Liver (tissue), 3 donors: ENCODE results near the gene SPATS2.
"Not testable (repeated sequence)": the region's sequence is repeated elsewhere in the genome, so short reads cannot be mapped to it uniquely, and the experiment has no call there.

ENCODE experiments used
- CTCF ChIP-seq: fragments of 150-350 bp; IDR thresholded peaks from 2 replicates; pipeline ENCODE4 v1.5.1; 2017; ENCODE audit warnings: improper control_type of control experiment, low read depth, low read length; ENCODE audit not compliant: missing input control
- FOXA1 ChIP-seq: IDR thresholded peaks from 2 replicates; pipeline ENCODE4 v1.6.1; 2016; ENCODE audit warnings: antibody characterized with exemption
- MAX ChIP-seq: IDR thresholded peaks from 2 replicates; pipeline ENCODE4 v1.6.1; 2016; ENCODE audit warnings: antibody characterized with exemption
- RAD21 ChIP-seq, 2 donors: IDR thresholded peaks; 2 replicates each; pipeline ENCODE4 v1.6.1; 2016; ENCODE audit warnings: antibody characterized with exemption in 2 of 2, mild to moderate bottlenecking in 2 of 2
- REST ChIP-seq: IDR thresholded peaks from 2 replicates; pipeline ENCODE4 v1.6.1; 2016; ENCODE audit warnings: antibody characterized with exemption, mild to moderate bottlenecking
- ZBTB33 ChIP-seq: IDR thresholded peaks from 2 replicates; pipeline ENCODE4 v1.6.1; 2016; ENCODE audit warnings: antibody characterized with exemption
- donor health status: healthy.
- donor health status: healthy.

- not testable (repeated sequence) for TF ChIP-seq CTCF; RAD21 (IDR thresholded peaks at IDR 0.05); ZBTB33; FOXA1; MAX; REST
These were observed 33.5 kb upstream of the SPATS2 start for GRCh38 chr12:49333778-49334177.
